Heart left ventricle (tissue), 13 donors: ENCODE measurements around the gene ZER1.
"Not testable (repeated sequence)": the region's sequence is repeated elsewhere in the genome, so short reads cannot be mapped to it uniquely, and the experiment has no call there.

ENCODE experiments used
- POLR2A ChIP-seq, 2 donors: fragments of 450-650 bp; IDR thresholded peaks; one replicate each; pipeline ENCODE4 v1.6.1; 2017; ENCODE audit warnings: antibody characterized with exemption in 2 of 2, mild to moderate bottlenecking in 2 of 2, moderate library complexity in 2 of 2
- TF ChIP-seq, protein P1 (sequence below), 12 donors: fragments of 200-600 bp; sonication (generic) in 4 of 12; IDR thresholded peaks; one replicate each; pipeline versions ENCODE4 v1.5.0 to v1.8.0; 2018 to 2022; ENCODE audit warnings: antibody characterized with exemption in 12 of 12, mild to moderate bottlenecking in 5 of 12
- donor health status: ischemic (EF 13 %, LVEDD 7.1; RV severe dilation, severe dysfunction).
- donor health status: DM: no; HTN: yes; CAD: no.
- donor health status: DM: no; HTN: no; CAD: no.
- donor health status: ischemic (EF 25% LVEDD 6.9; RV normal size, moderate dysfunction).
- donor health status: ischemic (EF 25% LVEDD 5.7; RV mildly dilated, moderate dysfunction).
- donor health status: ischemic (EF 35%, LVEDD 5.7; RV mildly dilated, moderate dysfunction).
- donor health status: nonischemic (EF 11% LVEDD 7.7; RV severe dilation, severe dysfunction).
- donor health status: DM: yes; HTN: yes; CAD: no.
- donor health status: PGD.
- donor health status: ischemic (EF 29% LVEDD 5.4; RV normal size, mild dysfunction).
- donor health status: nonischemic (EF 23%, LVEDD 6.1; RV moderate dilation, normal function).

DNA sequence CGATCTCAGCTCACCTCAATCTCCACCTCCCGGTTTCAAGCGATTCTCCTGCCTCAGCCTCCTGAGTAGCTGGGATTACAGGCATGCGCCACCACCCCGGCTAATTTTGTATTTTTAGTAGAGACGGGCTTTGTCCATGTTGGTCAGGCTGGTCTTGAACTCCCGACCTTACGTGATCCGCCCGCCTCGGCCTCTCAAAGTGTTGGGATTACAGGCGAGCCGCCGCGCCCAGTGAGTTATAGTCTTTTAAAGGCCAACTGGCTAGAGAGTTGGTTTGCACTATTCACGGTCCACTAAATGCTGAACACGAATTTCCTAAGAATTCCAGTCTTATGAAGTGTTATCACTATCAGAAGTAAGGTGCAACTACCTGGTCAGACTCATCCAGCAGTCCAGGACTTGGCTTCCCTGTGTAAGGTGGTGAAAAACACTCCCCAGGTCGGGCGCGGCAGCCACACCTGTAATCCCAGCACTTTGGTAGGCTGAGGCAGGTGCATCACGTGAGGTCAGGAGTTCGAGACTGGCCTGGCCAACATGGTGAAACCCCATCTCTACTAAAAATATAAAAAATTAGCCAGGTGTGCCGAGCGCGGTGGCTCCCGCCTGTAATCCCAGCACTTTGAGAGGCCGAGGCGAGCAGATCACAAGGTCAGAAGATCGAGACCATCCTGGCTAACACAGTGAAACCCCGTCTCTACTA lies 72.5 kb downstream of the ZER1 start:
- TF ChIP-seq POLR2A (IDR thresholded peaks at IDR 0.05), result not testable (repeated sequence)
- TF ChIP-seq, protein P1, sequence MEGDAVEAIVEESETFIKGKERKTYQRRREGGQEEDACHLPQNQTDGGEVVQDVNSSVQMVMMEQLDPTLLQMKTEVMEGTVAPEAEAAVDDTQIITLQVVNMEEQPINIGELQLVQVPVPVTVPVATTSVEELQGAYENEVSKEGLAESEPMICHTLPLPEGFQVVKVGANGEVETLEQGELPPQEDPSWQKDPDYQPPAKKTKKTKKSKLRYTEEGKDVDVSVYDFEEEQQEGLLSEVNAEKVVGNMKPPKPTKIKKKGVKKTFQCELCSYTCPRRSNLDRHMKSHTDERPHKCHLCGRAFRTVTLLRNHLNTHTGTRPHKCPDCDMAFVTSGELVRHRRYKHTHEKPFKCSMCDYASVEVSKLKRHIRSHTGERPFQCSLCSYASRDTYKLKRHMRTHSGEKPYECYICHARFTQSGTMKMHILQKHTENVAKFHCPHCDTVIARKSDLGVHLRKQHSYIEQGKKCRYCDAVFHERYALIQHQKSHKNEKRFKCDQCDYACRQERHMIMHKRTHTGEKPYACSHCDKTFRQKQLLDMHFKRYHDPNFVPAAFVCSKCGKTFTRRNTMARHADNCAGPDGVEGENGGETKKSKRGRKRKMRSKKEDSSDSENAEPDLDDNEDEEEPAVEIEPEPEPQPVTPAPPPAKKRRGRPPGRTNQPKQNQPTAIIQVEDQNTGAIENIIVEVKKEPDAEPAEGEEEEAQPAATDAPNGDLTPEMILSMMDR (IDR thresholded peaks at IDR 0.05), result not testable (repeated sequence)
